Type B pancreatic cell (in vitro differentiated cells): ENCODE measurements around the gene CHMP3. TPM values are rescaled to one million over a fixed set of nuclear protein-coding genes. Genes with fewer than 3 reads are reported as not detected.

Experiments used
- DNase-seq: peaks from one replicate; pipeline ENCODE4 v3.0.0; 2021; ENCODE audit warnings: mixed read lengths; ENCODE audit not compliant: unreplicated experiment; ENCODE audit errors: extremely low spot score
- H3K27ac Mint-ChIP-seq: 2 replicates; pipeline ENCODE4 v1.8.0; 2021; ENCODE audit warnings: mild to moderate bottlenecking, mixed read lengths
- H3K27me3 Mint-ChIP-seq: 2 replicates; pipeline ENCODE4 v1.8.0; 2021; ENCODE audit warnings: mixed read lengths
- H3K36me3 Mint-ChIP-seq: 2 replicates; pipeline ENCODE4 v1.8.0; 2021; ENCODE audit warnings: mixed read lengths
- H3K4me1 Mint-ChIP-seq: one replicate; pipeline ENCODE4 v1.8.0; 2021; ENCODE audit warnings: mixed read lengths; ENCODE audit not compliant: unreplicated experiment
- H3K4me3 Mint-ChIP-seq: 2 replicates; pipeline ENCODE4 v1.8.0; 2021; ENCODE audit warnings: mild to moderate bottlenecking, mixed read lengths
- H3K9me3 Mint-ChIP-seq: 2 replicates; pipeline ENCODE4 v1.8.0; 2021; ENCODE audit warnings: mixed read lengths
- CTCF ChIP-seq: fragments of 200-600 bp; sonication (generic); conservative IDR thresholded peaks from 2 replicates; pipeline ENCODE4 v1.5.0; 2021; ENCODE audit warnings: antibody characterized with exemption, mild to moderate bottlenecking
- total RNA-seq: library from RNA; stranded (reverse); gene quantifications from 2 replicates; pipeline ENCODE4 v1.2.1, GENCODE V29; 2021; ENCODE audit warnings: low replicate concordance

CHMP3 gene
- total RNA-seq, 1 donor from 2014 or later: 76.4 TPM

GRCh38 chr2:86487062-86487461 is 76.2 kb downstream of the CHMP3 start:
- Mint-ChIP-seq H3K9me3 (no peaks in the 10 kb centered on the region), H3K27me3 (no peaks in the 10 kb centered on the region), H3K27ac (no peak overlapping the region), H3K4me3 (no peak overlapping the region), H3K36me3 (peaks cover 65% of the 10 kb centered on the region), H3K4me1 (no peaks in the 10 kb centered on the region)
- no peak for DNase-seq
- peak; percentile 22 for TF ChIP-seq CTCF

- no peak for TF ChIP-seq CTCF
- peaks cover 62% of the 10 kb centered on the region for H3K36me3 Mint-ChIP-seq
- H3K4me3 Mint-ChIP-seq: no peak overlapping the region
These were observed 77.4 kb downstream of the CHMP3 start for GRCh38 chr2:86485802-86486201.

GRCh38 chr2:86485103-86485502 is 78.1 kb downstream of the CHMP3 start:
- no peaks in the 10 kb centered on the region for H3K27me3 Mint-ChIP-seq
- peaks cover 58% of the 10 kb centered on the region for H3K36me3 Mint-ChIP-seq
- no peaks in the 10 kb centered on the region for H3K9me3 Mint-ChIP-seq
- no peaks in the 10 kb centered on the region for H3K4me1 Mint-ChIP-seq
- no peak overlapping the region for H3K27ac Mint-ChIP-seq
- no peak for DNase-seq
- TF ChIP-seq CTCF: no peak
- no peak overlapping the region for H3K4me3 Mint-ChIP-seq

More at GRCh38 chr2:86485802-86486201, 77.4 kb downstream of the CHMP3 start:
- DNase-seq: no peak
- Mint-ChIP-seq H3K27ac (no peak overlapping the region), H3K9me3 (no peaks in the 10 kb centered on the region), H3K27me3 (no peaks in the 10 kb centered on the region), H3K4me1 (no peaks in the 10 kb centered on the region)

DNA sequence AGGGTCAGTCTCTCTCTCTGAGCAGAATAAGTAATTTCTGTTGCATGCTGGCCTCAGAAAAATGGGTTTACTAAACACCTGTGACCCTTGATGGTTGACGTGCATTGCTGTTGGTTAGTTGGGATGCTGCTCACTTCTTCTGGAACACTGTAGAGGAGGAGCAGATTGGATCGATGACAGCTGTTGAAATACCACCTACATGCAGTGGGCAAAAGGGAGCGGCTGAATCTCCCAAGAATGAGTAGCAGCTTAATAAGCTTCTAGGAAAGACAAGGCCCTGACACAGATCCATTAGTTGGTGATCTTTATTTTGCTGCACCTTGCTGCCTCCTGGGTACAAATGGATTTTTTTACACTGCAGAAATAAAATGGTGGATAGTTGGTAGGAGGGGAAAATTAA is 78.9 kb downstream of the CHMP3 start:
- Mint-ChIP-seq H3K36me3 (peaks cover 52% of the 10 kb centered on the region), H3K9me3 (no peaks in the 10 kb centered on the region), H3K27ac (no peak overlapping the region), H3K4me1 (no peaks in the 10 kb centered on the region), H3K27me3 (no peaks in the 10 kb centered on the region), H3K4me3 (no peak overlapping the region)
- DNase-seq: no peak
- TF ChIP-seq CTCF: no peak

- DNase-seq: no peak
- H3K36me3 Mint-ChIP-seq: peaks cover 42% of the 10 kb centered on the region
- H3K4me3 Mint-ChIP-seq: no peak overlapping the region
- no peaks in the 10 kb centered on the region for H3K9me3 Mint-ChIP-seq
- no peaks in the 10 kb centered on the region for H3K4me1 Mint-ChIP-seq
- TF ChIP-seq CTCF: no peak
- no peaks in the 10 kb centered on the region for H3K27me3 Mint-ChIP-seq
- H3K27ac Mint-ChIP-seq: no peak overlapping the region
These were observed 81.2 kb downstream of the CHMP3 start for GRCh38 chr2:86482034-86482433.

- H3K36me3 Mint-ChIP-seq: peaks cover 36% of the 10 kb centered on the region
- TF ChIP-seq CTCF: no peak
- no peaks in the 10 kb centered on the region for H3K9me3 Mint-ChIP-seq
- H3K27me3 Mint-ChIP-seq: no peaks in the 10 kb centered on the region
- H3K27ac Mint-ChIP-seq: no peak overlapping the region
- no peaks in the 10 kb centered on the region for H3K4me1 Mint-ChIP-seq
- DNase-seq: no peak
- H3K4me3 Mint-ChIP-seq: no peak overlapping the region
These were observed 83.1 kb downstream of the CHMP3 start for GRCh38 chr2:86480105-86480504.
